Endothelial cell of umbilical vein (primary cell): ENCODE measurements around the gene IFNG. TPM values are rescaled to one million over a fixed set of nuclear protein-coding genes. Genes with fewer than 3 reads are reported as not detected.
"Not testable (repeated sequence)": the region's sequence is repeated elsewhere in the genome, so short reads cannot be mapped to it uniquely, and the experiment has no call there.

Experiments used
- BruUV-seq: library from RNA; stranded (reverse); fragments of 400-500 nt; replicated peaks from 2 replicates; lab custom pipeline; 2021; lab: Mats Ljungman, UMichigan
- CTCF ChIA-PET: fragments of 300-600, 350-600 bp; sonication (Branson Sonifier 250); formaldehyde crosslinking; loops from one replicate; lab custom pipeline; 2021; ENCODE audit warnings: antibody characterized with exemption, inconsistent platforms; lab: Charles Lee
- POLR2A ChIA-PET: fragments of 300-600, 350-600 bp; sonication (Branson Sonifier 250); formaldehyde crosslinking; loops from one replicate; lab custom pipeline; 2021; ENCODE audit warnings: antibody characterized with exemption, inconsistent platforms; lab: Charles Lee
- DNase-seq: peaks from one replicate; pipeline ENCODE4 v3.0.0-alpha.2; 2011; ENCODE audit warnings: low read depth, low spot score
- FAIRE-seq: peaks from 2 replicates; lab custom pipeline; 2011; peaks lifted over from hg19 to GRCh38; lab: Jason Lieb, UNC
- H2AFZ ChIP-seq: 2 replicates; pipeline ENCODE4 v1.6.0; 2012; ENCODE audit warnings: low read depth, low read length, control low read depth, inconsistent platforms
- H3K27ac ChIP-seq: 2 replicates; pipeline ENCODE4 v1.5.1; 2011; ENCODE audit warnings: low read depth, mild to moderate bottlenecking, control low read depth, low read length, moderate library complexity; ENCODE audit not compliant: insufficient read depth
- H3K27me3 ChIP-seq, 2 experiments: 2 replicates each; pipeline versions ENCODE4 v1.6.0 to v1.6.1; 2011; ENCODE audit warnings: low read length in 2 of 2, mixed read lengths in 1 of 2; ENCODE audit not compliant: control insufficient read depth in 2 of 2, insufficient read depth in 2 of 2
- H3K36me3 ChIP-seq, 2 experiments: 2 replicates in 1 of 2; 3 replicates in 1 of 2; pipeline ENCODE4 v1.5.1; 2011; ENCODE audit warnings: low read length in 2 of 2, mild to moderate bottlenecking in 1 of 2, moderate library complexity in 1 of 2; ENCODE audit not compliant: control insufficient read depth in 2 of 2, insufficient read depth in 2 of 2; ENCODE audit errors: extremely low read depth in 1 of 2
- H3K4me1 ChIP-seq: 3 replicates; pipeline ENCODE4 v1.5.1; 2011; ENCODE audit warnings: mild to moderate bottlenecking, low read length; ENCODE audit not compliant: control insufficient read depth, insufficient read depth; ENCODE audit errors: extremely low read depth
- H3K4me2 ChIP-seq: 2 replicates; pipeline ENCODE4 v1.6.1; 2011; ENCODE audit warnings: low read length, control low read depth, mixed read lengths; ENCODE audit not compliant: insufficient read depth
- H3K4me3 ChIP-seq, 3 experiments: fragments of 200-600 bp in 1 of 3; sonication (generic), shearing (Covaris generic) in 1 of 3; replicated peaks in 1 of 3; 2 replicates each; pipeline ENCODE4 v1.5.1; 2011 to 2016; ENCODE audit warnings: control low read depth in 3 of 3, low read length in 3 of 3, mild to moderate bottlenecking in 2 of 3, inconsistent platforms in 1 of 3, low read depth in 1 of 3, moderate library complexity in 1 of 3; ENCODE audit not compliant: insufficient read depth in 1 of 3
- H3K79me2 ChIP-seq: 2 replicates; pipeline ENCODE4 v1.6.0; 2012; ENCODE audit warnings: low read length, inconsistent platforms; ENCODE audit not compliant: control insufficient read depth, insufficient read depth
- H3K9ac ChIP-seq: replicated peaks from 2 replicates; pipeline ENCODE3; 2011; ENCODE audit warnings: low read length, control low read depth; ENCODE audit not compliant: insufficient read depth; ENCODE audit errors: extremely low read depth
- H3K9me1 ChIP-seq: replicated peaks from 3 replicates; pipeline ENCODE4 v1.6.0; 2011; ENCODE audit warnings: mild to moderate bottlenecking, low read length; ENCODE audit not compliant: control insufficient read depth, insufficient read depth; ENCODE audit errors: extremely low read depth
- H3K9me3 ChIP-seq: replicated peaks from 2 replicates; pipeline ENCODE4 v1.5.1; 2012; ENCODE audit warnings: low read length, inconsistent platforms; ENCODE audit not compliant: control insufficient read depth, insufficient read depth
- H4K20me1 ChIP-seq: replicated peaks from 2 replicates; pipeline ENCODE3; 2011; ENCODE audit warnings: mild to moderate bottlenecking, low read length; ENCODE audit not compliant: control insufficient read depth, insufficient read depth; ENCODE audit errors: extremely low read depth
- EZH2 ChIP-seq: IDR thresholded peaks from 2 replicates; pipeline ENCODE4 v1.6.1; 2012; ENCODE audit warnings: borderline replicate concordance, low read depth, mild to moderate bottlenecking, moderate library complexity, low read length, inconsistent platforms; ENCODE audit not compliant: severe bottlenecking
- FOS ChIP-seq: IDR thresholded peaks from 2 replicates; pipeline ENCODE4 v1.6.1; 2011; ENCODE audit warnings: mild to moderate bottlenecking, low read length, moderate library complexity, borderline replicate concordance; ENCODE audit not compliant: insufficient read depth
- GATA2 ChIP-seq: IDR thresholded peaks from 2 replicates; pipeline ENCODE4 v1.7.0; 2011; ENCODE audit warnings: low read depth, mild to moderate bottlenecking, moderate library complexity, mixed read lengths, low read length; ENCODE audit not compliant: insufficient read length, insufficient read depth
- JUN ChIP-seq: IDR thresholded peaks from 2 replicates; pipeline ENCODE4 v1.6.1; 2011; ENCODE audit warnings: borderline replicate concordance, low read depth; ENCODE audit not compliant: insufficient read length, insufficient read depth
- MYC ChIP-seq: IDR thresholded peaks from one replicate; pipeline ENCODE4 v1.6.1; 2011; ENCODE audit warnings: mild to moderate bottlenecking, low read depth, low read length
- POLR2A ChIP-seq: IDR thresholded peaks from 2 replicates; pipeline ENCODE4 v1.6.1; 2012; ENCODE audit warnings: low read depth, mild to moderate bottlenecking, control low read depth, low read length
- POLR2AphosphoS5 ChIP-seq: IDR thresholded peaks from 2 replicates; pipeline ENCODE4 v1.6.1; 2012; ENCODE audit warnings: low read depth, mild to moderate bottlenecking, control low read depth, low read length, moderate library complexity; ENCODE audit not compliant: insufficient read depth
- dilution Hi-C: fragments of 300-500 bp; cut with MboI; formaldehyde crosslinking; loops from one replicate; pipeline ENCODE4 v1.15.0; 2019; ENCODE audit warnings: low sequenced_read_pairs; ENCODE audit not compliant: extremely low pct_ligation_motif_present
- intact Hi-C: fragments of 100-400 bp; cut with micrococcal nuclease; formaldehyde crosslinking; loops from one replicate; pipeline ENCODE4 v1.10.0; 2022
- polyA plus RNA-seq, 4 experiments: library from polyadenylated mRNA; depleted of rRNA in 3 of 4; stranded (reverse) in 3 of 4; unstranded in 1 of 4; fragments of >200 nt; gene quantifications; 2 replicates each; pipeline versions ENCODE4 v1.2.1 to v1.2.3, GENCODE V29; 2011 to 2012; ENCODE audit warnings: missing spikeins in 1 of 4
- total RNA-seq: library from RNA; stranded (reverse); gene quantifications from 2 replicates; pipeline ENCODE4 v1.2.3, GENCODE V29; 2021
- TF ChIP-seq, protein P1 (sequence below): IDR thresholded peaks from 2 replicates; pipeline ENCODE4 v1.6.1; 2011; ENCODE audit not compliant: insufficient read depth, insufficient read length
- TF ChIP-seq, protein P2 (sequence below), 2 donors: IDR thresholded peaks; 1 replicate in 1 of 2; 2 replicates in 1 of 2; pipeline ENCODE4 v1.5.1; 2011; ENCODE audit warnings: low read length in 2 of 2, mild to moderate bottlenecking in 2 of 2, moderate library complexity in 2 of 2, control low read depth in 1 of 2, inconsistent platforms in 1 of 2, low read depth in 1 of 2; ENCODE audit not compliant: insufficient read depth in 1 of 2; ENCODE audit errors: extremely low read depth in 1 of 2

The IFNG gene
- total and polyA plus RNA-seq, 2 donors (not counting 3 experiments of a cell fraction or from before 2014, with no cell fraction given), result not detected

DNA sequence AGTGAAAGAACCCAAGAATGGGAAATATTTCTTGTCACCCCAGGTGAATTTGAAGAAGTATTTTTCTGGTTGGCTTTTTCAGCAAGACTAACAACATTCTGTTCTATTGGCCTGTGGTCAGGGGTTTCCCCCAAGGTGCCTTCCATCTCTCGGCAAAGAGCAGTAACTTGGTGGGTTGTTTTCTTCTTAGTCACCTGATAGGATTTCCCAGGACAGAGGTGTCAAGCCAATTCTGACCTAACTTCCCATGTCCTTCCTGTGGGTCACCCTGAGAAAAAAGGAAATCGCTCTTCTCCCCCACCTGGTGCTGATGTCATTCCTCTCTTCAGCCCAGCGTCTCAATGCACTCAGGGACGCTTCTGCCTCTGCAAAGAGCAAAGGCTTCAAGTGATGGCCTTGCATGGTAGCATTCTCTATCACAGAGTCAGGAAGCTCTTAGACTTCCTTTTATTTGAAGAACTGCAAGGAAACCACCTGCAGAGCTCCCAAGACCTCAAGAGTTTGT is 16.1 kb upstream of the IFNG start:
- dilution Hi-C loops, result no loop called here
- Histone ChIP-seq H3K4me3 (no peak overlapping the region), H4K20me1 (no peaks in the 10 kb centered on the region), H3K27ac (no peak overlapping the region), H3K4me1 (no peaks in the 10 kb centered on the region), H3K79me2 (no peaks in the 10 kb centered on the region), H3K9me3 (no peaks in the 10 kb centered on the region), H3K36me3 (no peaks in the 10 kb centered on the region), H3K9ac (no peak overlapping the region), H3K9me1 (no peaks in the 10 kb centered on the region), H2AFZ (no peak overlapping the region), H3K27me3 (no peaks in the 10 kb centered on the region), H3K4me2 (no peak overlapping the region)
- no peak for DNase-seq
- CTCF ChIA-PET, result no interaction called here
- TF ChIP-seq MYC (no peak), EZH2 (no peak), GATA2 (no peak), POLR2AphosphoS5 (no peak), POLR2A (no peak), FOS (no peak), JUN (no peak)
- TF ChIP-seq, protein P1, sequence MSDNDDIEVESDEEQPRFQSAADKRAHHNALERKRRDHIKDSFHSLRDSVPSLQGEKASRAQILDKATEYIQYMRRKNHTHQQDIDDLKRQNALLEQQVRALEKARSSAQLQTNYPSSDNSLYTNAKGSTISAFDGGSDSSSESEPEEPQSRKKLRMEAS, result no peak
- TF ChIP-seq, protein P2, sequence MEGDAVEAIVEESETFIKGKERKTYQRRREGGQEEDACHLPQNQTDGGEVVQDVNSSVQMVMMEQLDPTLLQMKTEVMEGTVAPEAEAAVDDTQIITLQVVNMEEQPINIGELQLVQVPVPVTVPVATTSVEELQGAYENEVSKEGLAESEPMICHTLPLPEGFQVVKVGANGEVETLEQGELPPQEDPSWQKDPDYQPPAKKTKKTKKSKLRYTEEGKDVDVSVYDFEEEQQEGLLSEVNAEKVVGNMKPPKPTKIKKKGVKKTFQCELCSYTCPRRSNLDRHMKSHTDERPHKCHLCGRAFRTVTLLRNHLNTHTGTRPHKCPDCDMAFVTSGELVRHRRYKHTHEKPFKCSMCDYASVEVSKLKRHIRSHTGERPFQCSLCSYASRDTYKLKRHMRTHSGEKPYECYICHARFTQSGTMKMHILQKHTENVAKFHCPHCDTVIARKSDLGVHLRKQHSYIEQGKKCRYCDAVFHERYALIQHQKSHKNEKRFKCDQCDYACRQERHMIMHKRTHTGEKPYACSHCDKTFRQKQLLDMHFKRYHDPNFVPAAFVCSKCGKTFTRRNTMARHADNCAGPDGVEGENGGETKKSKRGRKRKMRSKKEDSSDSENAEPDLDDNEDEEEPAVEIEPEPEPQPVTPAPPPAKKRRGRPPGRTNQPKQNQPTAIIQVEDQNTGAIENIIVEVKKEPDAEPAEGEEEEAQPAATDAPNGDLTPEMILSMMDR (IDR thresholded peaks at IDR 0.05; ENCODE audit: extremely low read depth in 1 of 2, insufficient read depth in 1 of 2, low read depth in 1 of 2, low read length in 2 of 2), result no peak
- BruUV-seq, result no TSS peak
- intact Hi-C loops, result no loop called here
- no peak for FAIRE-seq
- POLR2A ChIA-PET, result no interaction called here

- BruUV-seq, H3K9me1 ChIP-seq, H3K79me2 ChIP-seq, H4K20me1 ChIP-seq, H3K27ac ChIP-seq, H3K4me2 ChIP-seq, H3K9me3 ChIP-seq, DNase-seq, intact Hi-C loops, H3K4me1 ChIP-seq, dilution Hi-C loops, POLR2A ChIA-PET, H3K27me3 ChIP-seq, H3K4me3 ChIP-seq, FAIRE-seq, H3K9ac ChIP-seq, H3K36me3 ChIP-seq, H2AFZ ChIP-seq, CTCF ChIA-PET: not testable (repeated sequence)
Observed at GRCh38 chr12:68174761-68175160, 15.2 kb upstream of the IFNG start.
